CD14-positive monocyte (primary cell): ENCODE measurements around the gene MAP3K7. TPM values are rescaled to one million over a fixed set of nuclear protein-coding genes. Genes with fewer than 3 reads are reported as not detected.

Source experiments
- DNase-seq, 3 donors: peaks; one replicate each; pipeline ENCODE4 v3.0.0-alpha.2; 2011 to 2022
- H2AFZ ChIP-seq: 2 replicates; pipeline ENCODE4 v1.6.0; 2012; ENCODE audit warnings: mild to moderate bottlenecking, low read depth, low read length, inconsistent platforms; ENCODE audit not compliant: insufficient read depth, poor library complexity, severe bottlenecking
- H3K27ac ChIP-seq, 2 donors: 1 replicate in 1 of 2; 2 replicates in 1 of 2; pipeline ENCODE4 v1.5.1; 2012 to 2013; ENCODE audit warnings: low read length in 2 of 2, control low read depth in 1 of 2, inconsistent platforms in 1 of 2, low read depth in 1 of 2, mild to moderate bottlenecking in 1 of 2
- H3K27me3 ChIP-seq, 2 donors: one replicate each; pipeline versions ENCODE4 v1.6.0 to v1.6.1; 2011 to 2013; ENCODE audit warnings: low read length in 2 of 2; ENCODE audit not compliant: control insufficient read depth in 2 of 2, insufficient read depth in 2 of 2
- H3K36me3 ChIP-seq, 2 donors: replicated peaks in 1 of 2; 1 replicate in 1 of 2; 2 replicates in 1 of 2; pipeline versions ENCODE4 v1.5.1 to v1.6.1; 2012 to 2013; ENCODE audit warnings: low read length in 2 of 2, control low read depth in 1 of 2, inconsistent platforms in 1 of 2, mild to moderate bottlenecking in 1 of 2; ENCODE audit not compliant: insufficient read depth in 2 of 2, control insufficient read depth in 1 of 2
- H3K4me1 ChIP-seq, 2 donors: 1 replicate in 1 of 2; 2 replicates in 1 of 2; pipeline versions ENCODE4 v1.5.1 to v1.6.1; 2012 to 2013; ENCODE audit warnings: low read length in 2 of 2, control low read depth in 1 of 2, inconsistent platforms in 1 of 2, mild to moderate bottlenecking in 1 of 2, moderate library complexity in 1 of 2; ENCODE audit not compliant: insufficient read depth in 2 of 2, control insufficient read depth in 1 of 2
- H3K4me2 ChIP-seq: replicated peaks from 2 replicates; pipeline ENCODE3; 2012; ENCODE audit warnings: low read length, moderate library complexity, mild to moderate bottlenecking; ENCODE audit not compliant: poor library complexity, severe bottlenecking; ENCODE audit errors: extremely low read depth
- H3K4me3 ChIP-seq, 3 experiments: fragments of 200-600 bp in 1 of 3; sonication (generic) in 1 of 3; replicated peaks in 1 of 3; 1 replicate in 2 of 3; 2 replicates in 1 of 3; pipeline ENCODE4 v1.5.1; 2011 to 2013; ENCODE audit warnings: low read length in 3 of 3, mild to moderate bottlenecking in 3 of 3, control low read depth in 2 of 3, low read depth in 2 of 3, inconsistent platforms in 1 of 3, moderate library complexity in 1 of 3
- H3K79me2 ChIP-seq: 2 replicates; pipeline ENCODE4 v1.6.0; 2012; ENCODE audit warnings: mild to moderate bottlenecking, control low read depth, inconsistent platforms, low read length, moderate library complexity; ENCODE audit not compliant: insufficient read depth
- H3K9ac ChIP-seq: 2 replicates; pipeline ENCODE4 v1.6.0; 2017; ENCODE audit warnings: low read length, mild to moderate bottlenecking; ENCODE audit not compliant: insufficient read depth, poor library complexity, severe bottlenecking
- H3K9me3 ChIP-seq, 2 donors: replicated peaks in 1 of 2; 1 replicate in 1 of 2; 2 replicates in 1 of 2; pipeline versions ENCODE4 v1.5.1 to v1.6.1; 2012 to 2013; ENCODE audit warnings: low read length in 2 of 2, control low read depth in 1 of 2; ENCODE audit not compliant: control insufficient read depth in 1 of 2, insufficient read depth in 1 of 2
- H4K20me1 ChIP-seq: 2 replicates; pipeline ENCODE4 v1.6.0; 2012; ENCODE audit warnings: mild to moderate bottlenecking, low read length, control low read depth, moderate library complexity; ENCODE audit not compliant: insufficient read depth
- H3K27ac Mint-ChIP-seq, 7 donors: one replicate each; pipeline ENCODE4 v1.8.0; 2020; ENCODE audit warnings: mild to moderate bottlenecking in 7 of 7, mixed read lengths in 7 of 7, moderate library complexity in 6 of 7, inconsistent platforms in 2 of 7
- H3K27me3 Mint-ChIP-seq, 3 donors: one replicate each; pipeline ENCODE4 v1.8.0; 2021 to 2022; ENCODE audit warnings: low read depth in 3 of 3, mild to moderate bottlenecking in 3 of 3, mixed read lengths in 3 of 3, moderate library complexity in 3 of 3, inconsistent platforms in 1 of 3
- H3K36me3 Mint-ChIP-seq, 2 donors: one replicate each; pipeline ENCODE4 v1.8.0; 2020; ENCODE audit warnings: mixed read lengths in 2 of 2, inconsistent platforms in 1 of 2, mild to moderate bottlenecking in 1 of 2
- H3K4me1 Mint-ChIP-seq: one replicate; pipeline ENCODE4 v1.8.0; 2020; ENCODE audit warnings: mild to moderate bottlenecking, mixed read lengths
- H3K4me3 Mint-ChIP-seq, 2 donors: one replicate each; pipeline ENCODE4 v1.8.0; 2020; ENCODE audit warnings: mild to moderate bottlenecking in 2 of 2, mixed read lengths in 2 of 2, moderate library complexity in 1 of 2
- H3K9me3 Mint-ChIP-seq, 7 donors: one replicate each; pipeline ENCODE4 v1.8.0; 2020 to 2022; ENCODE audit warnings: mixed read lengths in 7 of 7, mild to moderate bottlenecking in 6 of 7, moderate library complexity in 6 of 7, inconsistent platforms in 2 of 7
- CTCF ChIP-seq: fragments of 200-600 bp; IDR thresholded peaks from one replicate; pipeline ENCODE4 v1.8.0; 2022; ENCODE audit warnings: antibody characterized with exemption, mild to moderate bottlenecking
- WGBS: methylation state at CpG from one replicate; pipeline ENCODE4 v1.1.5; 2013; ENCODE audit warnings: missing lambda C conversion rate; ENCODE audit not compliant: insufficient coverage; 5-methylcytosine and 5-hydroxymethylcytosine counted together
- intact Hi-C, 2 donors: fragments of 100-400 bp; cut with micrococcal nuclease; formaldehyde crosslinking; loops; one replicate each; pipeline versions ENCODE4 v1.15.0 to v1.15.1; 2023
- polyA plus RNA-seq, 3 donors: library from polyadenylated mRNA; depleted of rRNA in 1 of 3; unstranded in 2 of 3; stranded (reverse) in 1 of 3; fragments of 300-500 nt in 2 of 3; fragments of >200 nt in 1 of 3; fragmentation: Illumina TruSeq in 2 of 3; gene quantifications; 1 replicate in 2 of 3; 2 replicates in 1 of 3; pipeline ENCODE4 v1.2.3, GENCODE V29; 2012 to 2021

MAP3K7 gene
- polyA plus RNA-seq, 3 donors: 12.4 to 20.0 (median 15.3) TPM

- H3K4me1 ChIP-seq: peaks cover 12 to 22% of the 10 kb centered on the region in 2 donors
- Mint-ChIP-seq H3K27me3 (no peaks in the 10 kb centered on the region), H3K4me3 (no peak overlapping the region), H3K4me1 (peaks cover 17% of the 10 kb centered on the region), H3K36me3 (peaks cover 27 to 33% of the 10 kb centered on the region in 2 donors), H3K9me3 (no peaks in the 10 kb centered on the region), H3K27ac (no peak overlapping the region)
- no peak for TF ChIP-seq CTCF
- H3K36me3 ChIP-seq: peaks cover 35 to 52% of the 10 kb centered on the region in 2 donors
- no peak overlapping the region for H3K9ac ChIP-seq
- no peak overlapping the region for H3K4me3 ChIP-seq
- H3K9me3 ChIP-seq: no peaks in the 10 kb centered on the region
- no peaks in the 10 kb centered on the region for H3K79me2 ChIP-seq
- no peak overlapping the region for H2AFZ ChIP-seq
- WGBS: no CpG with 5 or more reads among the region's 3 CpGs
- no peak overlapping the region for H3K4me2 ChIP-seq
- no peak overlapping the region for H3K27ac ChIP-seq
- intact Hi-C loops: no loop called here
- no peaks in the 10 kb centered on the region for H4K20me1 ChIP-seq
- H3K27me3 ChIP-seq: no peaks in the 10 kb centered on the region
- no peak for DNase-seq
These were observed 52.4 kb downstream of the MAP3K7 start for GRCh38 chr6:90534337-90535025.

GRCh38 chr6:90533615-90534336, 53.1 kb downstream of the MAP3K7 start:
- Histone ChIP-seq H3K27me3 (no peaks in the 10 kb centered on the region), H3K79me2 (no peaks in the 10 kb centered on the region), H3K9me3 (no peaks in the 10 kb centered on the region), H3K27ac (no peak overlapping the region), H3K36me3 (peaks cover 41 to 59% of the 10 kb centered on the region in 2 donors), H3K9ac (no peak overlapping the region), H3K4me3 (no peak overlapping the region), H4K20me1 (no peaks in the 10 kb centered on the region), H3K4me2 (no peak overlapping the region), H2AFZ (no peak overlapping the region), H3K4me1 (peaks cover 12 to 21% of the 10 kb centered on the region in 2 donors)
- Mint-ChIP-seq H3K27me3 (no peaks in the 10 kb centered on the region), H3K4me3 (no peak overlapping the region), H3K36me3 (peaks cover 32 to 37% of the 10 kb centered on the region in 2 donors), H3K27ac (no peak overlapping the region), H3K9me3 (no peaks in the 10 kb centered on the region), H3K4me1 (peaks cover 16% of the 10 kb centered on the region)
- intact Hi-C loops: no loop called here
- TF ChIP-seq CTCF: no peak
- no peak for DNase-seq
- WGBS: 97% methylated on average over 3 of the region's 4 CpGs
